ENCODE results near the gene INO80E. TPM values are rescaled to one million over a fixed set of nuclear protein-coding genes. Genes with fewer than 3 reads are reported as not detected.

INO80E gene
- total and polyA plus RNA-seq, 2 of the 8 experiments (the other 6 are each of a cell fraction or from before 2014, with no cell fraction given): 43.0 to 91.2 TPM

GRCh38 chr16:29978564-29979270 is 17.3 kb upstream of the INO80E start (continued):
- no peak for TF ChIP-seq SIN3A (conservative IDR thresholded peaks at IDR 0.05 in 1 of 2, IDR thresholded peaks at IDR 0.05 in 1 of 2; ENCODE audit: low read depth in 1 of 2, low read length in 2 of 2)
- no peak for TF ChIP-seq SP1 (IDR thresholded peaks at IDR 0.05; ENCODE audit: low read depth, low read length)
- TF ChIP-seq KDM4A (IDR thresholded peaks at IDR 0.05; ENCODE audit: low read depth, low read length, severe bottlenecking): no peak
- TF ChIP-seq ATF3 (IDR thresholded peaks at IDR 0.05; ENCODE audit: insufficient read depth, low read depth, low read length): no peak
- no peak for TF ChIP-seq MAX (IDR thresholded peaks at IDR 0.05)
- no peak for TF ChIP-seq JUN (IDR thresholded peaks at IDR 0.05; ENCODE audit: low read depth, low read length)
- TF ChIP-seq KDM1A (IDR thresholded peaks at IDR 0.05; ENCODE audit: borderline replicate concordance, low read length): no peak
